DMS114 treated with DMSO at 0.1 percent for 48 hours (cell line): ENCODE data around the gene MAGEF1.

Source experiments
- DNase-seq: peaks from one replicate; lab custom pipeline; 2025; ENCODE audit not compliant: unreplicated experiment; lab: John Stamatoyannopoulos, UW

The MAGEF1 gene

GRCh38 chr3:184690192-184690883 lies 21.5 kb downstream of the MAGEF1 start:
- no peak for DNase-seq

- DNase-seq = no peak
These were observed 23.0 kb downstream of the MAGEF1 start for GRCh38 chr3:184688882-184689271.

GRCh38 chr3:184688251-184688881 lies 23.5 kb downstream of the MAGEF1 start:
- DNase-seq = no peak

GRCh38 chr3:184687363-184688015 lies 24.4 kb downstream of the MAGEF1 start:
- no peak for DNase-seq

GRCh38 chr3:184685646-184686045 lies 26.2 kb downstream of the MAGEF1 start:
- DNase-seq = no peak

GRCh38 chr3:184685055-184685454 lies 26.8 kb downstream of the MAGEF1 start:
- DNase-seq = no peak

- no peak for DNase-seq
These were observed 27.8 kb downstream of the MAGEF1 start for GRCh38 chr3:184683900-184684560.

- DNase-seq = no peak
These were observed 28.6 kb downstream of the MAGEF1 start for GRCh38 chr3:184683234-184683633.

- DNase-seq = no peak
These were observed 29.2 kb downstream of the MAGEF1 start for GRCh38 chr3:184682671-184683070.

GRCh38 chr3:184680385-184681345 lies 31.2 kb downstream of the MAGEF1 start:
- no peak for DNase-seq

GRCh38 chr3:184679056-184679816 lies 32.6 kb downstream of the MAGEF1 start:
- no peak for DNase-seq

GRCh38 chr3:184678317-184679055 lies 33.4 kb downstream of the MAGEF1 start:
- no peak for DNase-seq

- no peak for DNase-seq
These were observed 34.2 kb downstream of the MAGEF1 start for GRCh38 chr3:184677344-184678316.

GRCh38 chr3:184676927-184677326 lies 34.9 kb downstream of the MAGEF1 start:
- DNase-seq = no peak

GRCh38 chr3:184674626-184675025 lies 37.2 kb downstream of the MAGEF1 start:
- no peak for DNase-seq

GRCh38 chr3:184672977-184673870 lies 38.6 kb downstream of the MAGEF1 start:
- DNase-seq = no peak

- no peak for DNase-seq
These were observed 39.5 kb downstream of the MAGEF1 start for GRCh38 chr3:184672335-184672734.
